Skeletal muscle satellite cell (primary cell): Measurements from ENCODE around the gene ATG9A.
"Not testable (repeated sequence)": the region's sequence is repeated elsewhere in the genome, so short reads cannot be mapped to it uniquely, and the experiment has no call there.

Experiments
- H3K27me3 ChIP-seq: 2 replicates; pipeline ENCODE4 v1.7.0; 2013; ENCODE audit warnings: low read length; ENCODE audit not compliant: control insufficient read depth, insufficient read depth
- H3K36me3 ChIP-seq: 2 replicates; pipeline ENCODE4 v1.7.0; 2013; ENCODE audit warnings: mild to moderate bottlenecking, control low read depth, low read length; ENCODE audit not compliant: insufficient read depth
- H3K4me1 ChIP-seq: 2 replicates; pipeline ENCODE4 v1.7.0; 2013; ENCODE audit warnings: low read length; ENCODE audit not compliant: control insufficient read depth, insufficient read depth
- H3K4me2 ChIP-seq: 2 replicates; pipeline ENCODE4 v1.7.0; 2013; ENCODE audit warnings: mild to moderate bottlenecking, low read length
- H3K4me3 ChIP-seq: 2 replicates; pipeline ENCODE4 v1.7.0; 2013; ENCODE audit warnings: low read length
- H3K9ac ChIP-seq: 2 replicates; pipeline ENCODE4 v1.7.0; 2013; ENCODE audit warnings: mild to moderate bottlenecking, low read depth, low read length, moderate library complexity
- H3K9me3 ChIP-seq: replicated peaks from 2 replicates; pipeline ENCODE4 v1.7.0; 2013; ENCODE audit warnings: mild to moderate bottlenecking, control low read depth, low read length

Gene ATG9A

GRCh38 chr2:219269362-219270054 is 40.1 kb upstream of the ATG9A start:
- no peak overlapping the region for H3K4me2 ChIP-seq
- no peaks in the 10 kb centered on the region for H3K9me3 ChIP-seq
- peaks cover 23% of the 10 kb centered on the region for H3K27me3 ChIP-seq
- no peaks in the 10 kb centered on the region for H3K36me3 ChIP-seq
- peaks cover 11% of the 10 kb centered on the region for H3K4me1 ChIP-seq
- no peak overlapping the region for H3K9ac ChIP-seq
- H3K4me3 ChIP-seq, result no peak overlapping the region

- Histone ChIP-seq H3K4me1 (no peaks in the 10 kb centered on the region), H3K4me3 (no peak overlapping the region), H3K4me2 (no peak overlapping the region), H3K36me3 (no peaks in the 10 kb centered on the region), H3K9ac (no peak overlapping the region), H3K27me3 (peaks cover 31% of the 10 kb centered on the region), H3K9me3 (no peaks in the 10 kb centered on the region)
Observed at GRCh38 chr2:219268294-219268693, 38.9 kb upstream of the ATG9A start.

- Histone ChIP-seq H3K4me1 (no peaks in the 10 kb centered on the region), H3K27me3 (peaks cover 34% of the 10 kb centered on the region), H3K36me3 (no peaks in the 10 kb centered on the region), H3K4me2 (no peak overlapping the region), H3K9ac (no peak overlapping the region), H3K4me3 (no peak overlapping the region), H3K9me3 (no peaks in the 10 kb centered on the region)
Observed at GRCh38 chr2:219266886-219267285, 37.5 kb upstream of the ATG9A start.

GRCh38 chr2:219266232-219266631 is 36.8 kb upstream of the ATG9A start:
- H3K4me3 ChIP-seq, result no peak overlapping the region
- H3K36me3 ChIP-seq, result no peaks in the 10 kb centered on the region
- no peaks in the 10 kb centered on the region for H3K4me1 ChIP-seq
- no peak overlapping the region for H3K4me2 ChIP-seq
- peaks cover 41% of the 10 kb centered on the region for H3K27me3 ChIP-seq
- no peak overlapping the region for H3K9ac ChIP-seq
- H3K9me3 ChIP-seq, result no peaks in the 10 kb centered on the region

GRCh38 chr2:219261024-219261855 is 31.8 kb upstream of the ATG9A start:
- Histone ChIP-seq H3K9me3 (no peaks in the 10 kb centered on the region), H3K27me3 (peaks cover 40% of the 10 kb centered on the region)

GRCh38 chr2:219258942-219259341 is 29.5 kb upstream of the ATG9A start:
- H3K27me3 ChIP-seq, result peaks cover 54% of the 10 kb centered on the region
- not testable (repeated sequence) for H3K36me3 ChIP-seq, H3K9me3 ChIP-seq, H3K9ac ChIP-seq, H3K4me3 ChIP-seq, H3K4me1 ChIP-seq, H3K4me2 ChIP-seq

More at GRCh38 chr2:219261024-219261855, 31.8 kb upstream of the ATG9A start:
- Histone ChIP-seq H3K36me3 (no peaks in the 10 kb centered on the region), H3K4me3 (no peak overlapping the region), H3K4me1 (no peaks in the 10 kb centered on the region), H3K4me2 (no peak overlapping the region), H3K9ac (no peak overlapping the region)

- Histone ChIP-seq H3K4me2 (peak overlapping the region; percentile 99), H3K9ac (peak overlapping the region; percentile 50), H3K36me3 (peaks cover 5% of the 10 kb centered on the region), H3K4me1 (peaks cover 51% of the 10 kb centered on the region), H3K9me3 (no peaks in the 10 kb centered on the region), H3K4me3 (peak overlapping the region; percentile 76), H3K27me3 (peaks cover 33% of the 10 kb centered on the region)
Observed at GRCh38 chr2:219254590-219255201, 25.3 kb upstream of the ATG9A start.

GRCh38 chr2:219253753-219254589 is 24.5 kb upstream of the ATG9A start, which contains the start of gene TUBA4A:
Gene TUBA4A, minus strand, starts transcription at chr2:219253918. Its CDS starts 60 bp downstream, at chr2:219253858.
- Histone ChIP-seq H3K36me3 (peaks cover 5% of the 10 kb centered on the region), H3K4me2 (peak within 1 kb of the TSS; percentile 99), H3K9ac (peak within 1 kb of the TSS; percentile 68), H3K4me1 (peaks cover 59% of the 10 kb centered on the region), H3K9me3 (no peaks in the 10 kb centered on the region), H3K4me3 (peak within 1 kb of the TSS; percentile 76), H3K27me3 (peaks cover 27% of the 10 kb centered on the region)

GRCh38 chr2:219252900-219253752 is 23.7 kb upstream of the ATG9A start, which contains the start of gene TUBA4B:
Gene TUBA4B, plus strand, starts transcription at chr2:219253243. Its CDS starts 165 bp downstream, at chr2:219253408.
- H3K36me3 ChIP-seq, result peaks cover 9% of the 10 kb centered on the region
- no peaks in the 10 kb centered on the region for H3K9me3 ChIP-seq
- H3K4me3 ChIP-seq, result peak within 1 kb of the TSS; percentile 76
- peaks cover 23% of the 10 kb centered on the region for H3K27me3 ChIP-seq
- peaks cover 67% of the 10 kb centered on the region for H3K4me1 ChIP-seq
- peak within 1 kb of the TSS; percentile 99 for H3K4me2 ChIP-seq
- peak within 1 kb of the TSS; percentile 68 for H3K9ac ChIP-seq

GRCh38 chr2:219252570-219252899 is 23.1 kb upstream of the ATG9A start:
- Histone ChIP-seq H3K4me3 (peak overlapping the region; percentile 76), H3K36me3 (peaks cover 15% of the 10 kb centered on the region), H3K27me3 (peaks cover 23% of the 10 kb centered on the region), H3K4me2 (peak overlapping the region; percentile 99), H3K4me1 (peaks cover 68% of the 10 kb centered on the region), H3K9me3 (no peaks in the 10 kb centered on the region), H3K9ac (peak overlapping the region; percentile 68)
